Astrocyte of the spinal cord (primary cell): ENCODE results near the gene AKR1C2.
"Not testable (repeated sequence)": the region's sequence is repeated elsewhere in the genome, so short reads cannot be mapped to it uniquely, and the experiment has no call there.

Source experiments
- DNase-seq: peaks from one replicate; pipeline ENCODE4 v3.0.0; 2011; ENCODE audit warnings: low read depth, low spot score
- H3K4me3 ChIP-seq: 2 replicates; pipeline ENCODE4 v1.5.1; 2011; ENCODE audit warnings: low read depth, mild to moderate bottlenecking, low read length, moderate library complexity
- in situ Hi-C: cut with HindIII; loops from 2 replicates; pipeline ENCODE4 v1.10.0; 2017; ENCODE audit warnings: low sequenced_read_pairs
- TF ChIP-seq, protein P1 (sequence below): IDR thresholded peaks from 2 replicates; pipeline ENCODE4 v1.5.1; 2012; ENCODE audit warnings: low read depth, mild to moderate bottlenecking, low read length, inconsistent platforms

The AKR1C2 gene

DNA sequence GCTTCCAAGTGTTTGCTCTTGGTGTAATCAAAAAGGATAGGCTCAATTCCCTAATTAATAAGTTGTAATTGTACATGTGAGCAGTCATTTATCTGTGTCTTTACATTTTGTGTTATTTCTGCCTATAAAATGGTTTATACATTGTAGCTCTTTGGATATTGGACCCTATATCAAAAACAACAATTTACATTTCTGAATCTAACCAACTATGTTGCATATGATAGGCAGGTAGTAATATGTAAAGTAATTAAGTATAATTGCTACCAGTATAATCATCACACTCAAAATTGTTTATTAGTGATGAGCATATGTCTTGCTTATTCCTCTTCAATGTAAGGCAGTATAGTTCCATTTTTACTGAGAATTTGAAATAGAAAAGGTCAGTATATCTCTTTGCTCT, 26.6 kb downstream of the AKR1C2 start:
- TF ChIP-seq, protein P1, sequence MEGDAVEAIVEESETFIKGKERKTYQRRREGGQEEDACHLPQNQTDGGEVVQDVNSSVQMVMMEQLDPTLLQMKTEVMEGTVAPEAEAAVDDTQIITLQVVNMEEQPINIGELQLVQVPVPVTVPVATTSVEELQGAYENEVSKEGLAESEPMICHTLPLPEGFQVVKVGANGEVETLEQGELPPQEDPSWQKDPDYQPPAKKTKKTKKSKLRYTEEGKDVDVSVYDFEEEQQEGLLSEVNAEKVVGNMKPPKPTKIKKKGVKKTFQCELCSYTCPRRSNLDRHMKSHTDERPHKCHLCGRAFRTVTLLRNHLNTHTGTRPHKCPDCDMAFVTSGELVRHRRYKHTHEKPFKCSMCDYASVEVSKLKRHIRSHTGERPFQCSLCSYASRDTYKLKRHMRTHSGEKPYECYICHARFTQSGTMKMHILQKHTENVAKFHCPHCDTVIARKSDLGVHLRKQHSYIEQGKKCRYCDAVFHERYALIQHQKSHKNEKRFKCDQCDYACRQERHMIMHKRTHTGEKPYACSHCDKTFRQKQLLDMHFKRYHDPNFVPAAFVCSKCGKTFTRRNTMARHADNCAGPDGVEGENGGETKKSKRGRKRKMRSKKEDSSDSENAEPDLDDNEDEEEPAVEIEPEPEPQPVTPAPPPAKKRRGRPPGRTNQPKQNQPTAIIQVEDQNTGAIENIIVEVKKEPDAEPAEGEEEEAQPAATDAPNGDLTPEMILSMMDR, result no peak
- no peak for DNase-seq
- H3K4me3 ChIP-seq, result no peak overlapping the region
- in situ Hi-C loops, result no loop called here

DNA sequence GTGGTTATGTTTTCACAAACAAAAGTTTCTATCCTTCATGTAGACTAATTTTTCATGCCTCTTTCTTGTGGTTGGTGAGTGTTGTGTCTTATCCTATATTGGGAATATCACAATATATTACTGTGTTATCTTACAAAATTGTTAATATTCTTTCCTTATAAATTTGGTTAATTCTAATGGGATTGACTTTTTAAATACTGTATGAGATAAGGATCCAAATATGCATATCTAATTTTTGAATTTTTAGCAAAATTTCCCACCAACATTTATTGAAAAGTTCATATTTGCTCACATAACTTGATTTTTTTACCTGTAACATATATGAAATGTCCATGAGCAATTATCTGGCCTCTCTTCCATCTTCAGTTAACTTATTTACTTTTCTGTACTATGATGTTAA, 29.3 kb downstream of the AKR1C2 start:
- DNase-seq, H3K4me3 ChIP-seq, in situ Hi-C loops: not testable (repeated sequence)

DNA sequence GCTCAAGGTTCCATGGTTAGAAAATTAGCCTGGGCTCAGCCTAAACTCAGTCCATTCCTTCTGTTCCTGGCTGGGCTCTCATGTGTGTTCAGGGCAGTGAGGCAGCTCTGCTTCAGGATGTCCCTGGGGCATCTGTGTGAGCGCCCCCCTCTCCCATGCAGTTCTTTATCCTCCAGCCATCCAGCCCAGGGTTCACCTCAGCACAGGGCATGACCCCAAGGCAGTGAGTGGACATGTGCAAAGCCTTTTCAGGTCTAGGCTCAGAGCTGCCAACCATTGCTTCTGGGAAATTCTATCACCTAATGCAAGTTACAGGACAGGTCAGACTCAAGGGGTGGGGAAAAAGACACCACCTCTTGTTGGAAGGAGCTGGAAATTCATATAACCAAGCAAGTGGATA, 30.4 kb downstream of the AKR1C2 start:
- in situ Hi-C loops, H3K4me3 ChIP-seq, DNase-seq: not testable (repeated sequence)

DNA sequence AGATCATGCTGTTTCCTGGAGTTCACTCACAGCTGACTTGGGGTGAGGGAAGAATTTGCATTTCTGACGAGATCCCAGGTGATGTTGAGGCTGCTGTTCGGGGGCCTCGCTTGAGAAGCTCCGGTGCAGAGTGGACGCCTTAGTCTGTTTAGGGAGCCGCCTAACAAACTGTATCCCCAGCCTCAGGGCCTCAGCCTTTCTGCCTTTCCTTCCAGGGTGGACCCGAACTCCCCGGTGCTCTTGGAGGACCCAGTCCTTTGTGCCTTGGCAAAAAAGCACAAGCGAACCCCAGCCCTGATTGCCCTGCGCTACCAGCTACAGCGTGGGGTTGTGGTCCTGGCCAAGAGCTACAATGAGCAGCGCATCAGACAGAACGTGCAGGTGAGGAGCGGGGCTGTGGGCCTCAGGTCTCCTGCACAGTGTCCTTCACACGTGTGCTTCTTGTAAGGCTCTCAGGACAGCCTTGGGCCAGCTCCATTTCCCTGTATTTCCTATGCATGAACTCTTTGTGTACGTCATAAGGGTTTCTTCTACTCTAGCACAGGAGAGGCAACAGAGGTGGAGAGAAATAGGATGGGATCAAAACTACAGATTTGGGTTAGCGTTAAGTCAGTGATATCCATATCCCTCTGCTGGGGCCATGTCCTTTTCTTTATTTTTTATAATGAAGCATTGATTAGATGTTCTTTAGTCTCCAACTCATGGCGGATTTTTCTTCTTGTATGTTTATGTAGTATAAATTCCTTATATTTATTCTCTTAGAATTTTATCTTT, 31.1 kb downstream of the AKR1C2 start:
- DNase-seq, in situ Hi-C loops, H3K4me3 ChIP-seq: not testable (repeated sequence)

DNA sequence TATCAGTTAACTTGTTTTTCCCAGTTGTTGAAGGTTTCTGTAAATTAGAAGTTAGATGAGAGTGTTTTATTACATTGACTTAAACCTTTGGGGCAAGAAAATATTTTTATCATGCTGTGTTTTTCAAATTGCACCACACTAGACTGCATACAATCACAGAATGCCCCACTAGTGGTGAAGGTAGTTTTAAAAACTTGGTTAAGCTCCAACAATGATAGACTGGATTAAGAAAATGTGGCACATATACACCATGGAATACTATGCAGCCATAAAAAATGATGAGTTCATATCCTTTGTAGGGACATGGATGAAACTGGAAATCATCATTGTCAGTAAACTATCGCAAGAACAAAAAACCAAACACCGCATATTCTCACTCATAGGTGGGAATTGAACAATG, 33.3 kb downstream of the AKR1C2 start:
- DNase-seq, in situ Hi-C loops, H3K4me3 ChIP-seq: not testable (repeated sequence)

DNA sequence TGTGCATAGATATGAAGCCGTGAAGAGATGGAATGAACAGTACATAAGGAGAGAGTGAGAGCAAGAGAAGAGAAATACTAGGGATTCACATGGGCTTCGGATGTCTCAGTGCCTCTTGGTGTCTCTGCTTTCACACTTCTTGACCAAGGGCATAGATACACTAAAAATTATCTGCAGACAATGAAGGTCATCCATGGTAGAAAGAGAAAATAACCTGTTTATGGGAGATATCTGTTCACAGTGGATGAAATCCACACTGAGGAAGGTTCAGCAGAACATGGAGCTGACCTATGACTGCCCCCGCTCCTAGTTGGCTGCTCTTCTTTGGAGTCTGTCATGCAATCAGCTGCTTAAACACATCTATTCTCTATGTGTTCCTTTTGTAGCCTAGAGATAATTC, 34.4 kb downstream of the AKR1C2 start:
- in situ Hi-C loops, DNase-seq: not testable (repeated sequence)

DNA sequence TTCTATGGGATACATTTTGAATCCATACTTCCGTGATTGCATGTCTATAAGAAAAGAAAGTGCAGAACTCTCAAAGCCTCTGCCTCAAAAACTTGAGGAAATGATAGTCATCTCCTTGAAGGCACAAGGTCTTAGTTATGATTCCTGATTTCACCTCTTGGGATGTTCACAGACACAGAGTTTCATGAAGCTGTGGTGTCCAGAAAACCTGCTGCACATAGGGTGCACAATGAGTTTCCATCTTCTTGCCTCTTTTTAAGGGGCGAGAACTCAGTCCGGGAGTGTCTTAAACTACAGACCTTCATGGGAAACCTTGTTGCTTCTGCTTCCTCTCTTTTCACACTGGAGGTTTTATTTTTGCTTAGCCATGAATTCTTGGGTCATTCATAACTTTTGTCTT, 36.5 kb downstream of the AKR1C2 start:
- DNase-seq, H3K4me3 ChIP-seq, in situ Hi-C loops: not testable (repeated sequence)

More for the DNA sequence above, 34.4 kb downstream of the AKR1C2 start:
- H3K4me3 ChIP-seq, result not testable (repeated sequence)

DNA sequence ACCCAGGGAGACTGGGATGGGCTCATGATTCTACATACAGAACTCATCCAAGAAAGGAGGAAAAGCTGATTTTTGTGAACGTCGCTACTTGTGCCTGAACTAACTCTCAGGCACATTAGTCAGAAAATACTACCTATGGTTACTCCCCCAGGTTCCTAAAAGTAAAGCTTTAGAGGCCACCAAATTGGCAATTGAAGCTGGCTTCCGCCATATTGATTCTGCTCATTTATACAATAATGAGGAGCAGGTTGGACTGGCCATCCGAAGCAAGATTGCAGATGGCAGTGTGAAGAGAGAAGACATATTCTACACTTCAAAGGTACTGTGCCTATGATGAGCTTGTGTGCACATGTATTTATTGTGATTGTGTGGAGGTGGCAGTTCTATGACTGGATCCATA, 37.9 kb downstream of the AKR1C2 start:
- H3K4me3 ChIP-seq, DNase-seq, in situ Hi-C loops: not testable (repeated sequence)

DNA sequence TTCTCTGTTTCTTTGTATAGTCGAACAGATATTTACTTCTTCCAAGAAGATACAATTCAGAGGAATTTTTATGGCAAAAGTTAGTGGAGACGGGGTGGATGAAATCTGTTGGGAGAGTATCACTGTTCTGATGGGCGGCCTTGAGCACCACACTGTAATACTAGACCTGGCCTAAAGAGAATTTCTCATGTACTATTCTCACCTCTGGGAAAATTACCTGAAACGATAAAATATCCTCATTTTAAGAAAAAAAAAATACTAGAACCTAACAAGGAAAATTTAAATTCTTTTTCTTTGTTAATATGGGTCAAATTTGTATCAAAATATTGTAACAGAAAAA, 39.9 kb downstream of the AKR1C2 start:
- in situ Hi-C loops, H3K4me3 ChIP-seq, DNase-seq: not testable (repeated sequence)

DNA sequence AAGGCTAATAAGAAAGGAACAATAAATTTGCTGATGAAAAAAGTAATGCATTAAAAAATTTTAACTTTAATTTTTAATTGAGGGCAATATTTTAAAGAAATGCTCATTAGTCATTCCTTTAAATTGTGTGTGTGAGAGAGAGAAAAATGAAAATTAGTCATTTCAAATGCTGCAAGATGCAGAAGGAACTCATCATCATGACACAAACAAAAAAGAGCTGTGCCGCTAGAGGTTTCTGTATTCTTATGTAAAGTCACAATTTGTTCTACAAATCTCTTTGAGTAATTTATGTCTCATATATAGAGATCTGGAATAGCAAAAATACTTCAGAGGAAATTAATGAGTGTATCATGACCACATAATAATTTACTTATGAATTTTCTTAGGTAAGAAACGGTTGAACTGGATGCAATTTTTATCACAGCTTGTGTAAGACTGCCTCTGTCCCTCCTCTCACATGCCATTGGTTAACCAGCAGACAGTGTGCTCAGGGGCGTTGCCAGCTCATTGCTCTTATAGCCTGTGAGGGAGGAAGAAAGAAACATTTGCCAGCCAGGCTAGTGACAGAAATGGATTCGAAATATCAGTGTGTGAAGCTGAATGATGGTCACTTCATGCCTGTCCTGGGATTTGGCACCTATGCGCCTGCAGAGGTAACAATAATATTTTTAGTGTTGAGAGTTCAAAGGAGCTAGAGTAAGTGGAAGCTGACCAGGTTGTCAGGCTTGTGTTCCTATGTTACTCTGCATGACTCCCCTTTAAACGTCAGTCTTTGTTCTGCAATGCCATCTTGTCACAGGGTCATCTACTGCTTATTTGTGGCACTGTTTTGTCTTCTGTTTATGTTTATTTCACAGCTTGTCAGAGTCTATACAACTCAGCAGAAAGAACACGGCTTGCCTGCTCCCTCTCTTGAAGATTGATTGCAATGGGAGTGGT, 40.5 kb downstream of the AKR1C2 start, which contains the start of gene AKR1C1:
AKR1C1 (plus strand) TSS at position 540 of the 939 bp plus-strand sequence; CDS start at position 570, 30 bp downstream.
- in situ Hi-C loops, result not testable (repeated sequence)
- H3K4me3 ChIP-seq, result peak within 1 kb of the TSS; percentile 13
- DNase-seq, result peak; percentile 38

DNA sequence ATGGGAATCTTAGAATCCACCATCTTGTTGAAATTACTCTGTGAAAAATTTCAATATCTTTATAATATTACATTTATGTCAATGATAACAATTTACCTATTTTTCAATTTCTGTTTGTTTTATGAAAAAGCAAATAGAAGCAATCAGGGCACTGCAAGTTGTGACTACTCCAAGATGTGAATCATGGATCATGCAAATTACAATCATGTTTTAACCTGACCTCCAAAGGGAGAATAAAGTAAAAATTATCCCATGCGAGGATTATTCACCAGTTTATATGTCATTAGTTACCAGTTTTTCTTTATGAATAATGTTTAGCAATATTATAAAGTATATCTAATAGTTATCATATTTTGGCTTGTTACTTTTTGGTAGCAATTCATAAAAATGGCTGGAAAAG, 41.3 kb downstream of the AKR1C2 start:
- in situ Hi-C loops, H3K4me3 ChIP-seq, DNase-seq: not testable (repeated sequence)

DNA sequence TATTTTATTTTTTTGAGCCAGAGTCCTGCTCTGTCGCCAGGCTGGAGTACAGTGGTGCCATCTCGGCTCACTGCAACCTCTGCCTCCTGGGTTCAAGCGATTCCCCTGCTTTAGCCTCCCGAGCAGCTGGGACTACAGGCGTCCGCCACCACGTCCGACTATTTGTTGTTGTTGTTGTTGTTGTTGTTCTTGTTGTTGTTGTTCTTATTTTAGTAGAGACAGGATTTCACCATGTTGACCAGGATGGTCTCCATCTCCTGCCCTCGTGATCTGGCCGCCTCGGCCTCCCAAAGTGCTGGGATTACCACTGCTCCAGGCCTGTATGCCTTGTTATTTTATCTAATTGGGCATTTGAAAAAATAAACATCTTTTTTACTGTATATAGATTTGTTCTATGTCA, 42.1 kb downstream of the AKR1C2 start:
- in situ Hi-C loops, H3K4me3 ChIP-seq, DNase-seq: not testable (repeated sequence)

DNA sequence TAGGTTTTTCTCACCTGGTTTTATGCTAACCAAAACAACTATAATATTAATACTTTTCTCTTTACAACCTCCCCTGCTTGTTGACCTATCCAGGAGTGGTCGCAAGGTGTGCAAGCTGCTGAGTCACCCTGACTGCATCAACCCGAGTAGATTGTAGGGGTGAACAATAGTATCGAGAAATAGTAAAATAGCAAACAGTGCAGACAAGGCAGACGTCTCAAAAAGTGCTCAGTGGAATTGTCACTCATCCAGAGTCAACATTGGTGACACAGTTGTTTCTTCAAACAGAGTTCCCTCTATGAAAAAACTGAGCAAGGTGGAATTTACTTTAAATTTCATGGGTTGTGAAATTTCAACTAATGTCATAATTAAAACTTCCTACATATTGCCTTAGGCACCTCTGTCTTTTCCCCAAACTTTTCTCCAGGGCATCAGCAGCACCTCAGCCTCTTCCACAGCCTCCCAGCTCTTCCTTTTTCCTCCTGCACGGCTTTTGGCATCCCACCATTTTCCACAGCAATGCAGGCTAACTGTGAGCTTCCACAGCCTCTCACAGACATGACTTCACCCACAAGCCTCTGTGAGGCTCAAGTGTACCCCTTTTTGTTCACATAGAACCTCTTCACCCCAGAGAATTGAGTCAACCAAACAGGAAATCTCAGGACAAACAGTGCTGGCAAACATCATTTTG, 46.6 kb downstream of the AKR1C2 start:
- DNase-seq, H3K4me3 ChIP-seq, in situ Hi-C loops: not testable (repeated sequence)

DNA sequence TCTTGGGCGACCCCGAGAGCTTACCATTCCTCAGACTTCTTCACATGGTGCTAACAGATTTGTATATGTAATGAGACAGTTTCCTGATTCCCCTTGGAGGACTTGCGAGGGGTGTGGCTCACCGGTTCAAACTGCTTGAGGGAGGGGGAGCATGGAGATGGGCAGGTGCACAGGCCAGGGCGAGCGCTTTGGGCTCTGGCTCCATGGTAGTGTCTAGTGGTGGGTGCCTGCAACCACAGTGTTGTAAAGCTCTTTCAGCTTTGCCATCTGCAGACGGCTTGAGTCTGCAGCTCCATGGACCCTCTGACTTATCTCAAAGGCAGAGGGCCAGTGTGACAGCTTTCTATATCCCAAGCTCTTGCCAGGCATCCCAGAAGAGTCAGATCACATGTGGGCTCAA, 47.6 kb downstream of the AKR1C2 start:
- DNase-seq, H3K4me3 ChIP-seq, in situ Hi-C loops: not testable (repeated sequence)
